Subcutaneous adipose tissue (tissue), 4 donors: ENCODE data around the gene PPM1D. TPM values are rescaled to one million over a fixed set of nuclear protein-coding genes. Genes with fewer than 3 reads are reported as not detected.

ENCODE experiments used
- total RNA-seq, 4 donors: library from RNA; depleted of rRNA; stranded (reverse); fragments of >200 nt; gene quantifications; one replicate each; pipeline ENCODE4 v1.1.0, GENCODE V29; 2016
- TF ChIP-seq, protein P1 (sequence below): fragments of 450-650 bp; IDR thresholded peaks from one replicate; pipeline ENCODE4 v1.5.1; 2016; ENCODE audit warnings: low read depth, mild to moderate bottlenecking, control low read depth, antibody characterized with exemption, moderate library complexity

The PPM1D gene
- total RNA-seq, 4 donors from 2014 or later = 12.2 to 16.1 (median 15.4) TPM

DNA sequence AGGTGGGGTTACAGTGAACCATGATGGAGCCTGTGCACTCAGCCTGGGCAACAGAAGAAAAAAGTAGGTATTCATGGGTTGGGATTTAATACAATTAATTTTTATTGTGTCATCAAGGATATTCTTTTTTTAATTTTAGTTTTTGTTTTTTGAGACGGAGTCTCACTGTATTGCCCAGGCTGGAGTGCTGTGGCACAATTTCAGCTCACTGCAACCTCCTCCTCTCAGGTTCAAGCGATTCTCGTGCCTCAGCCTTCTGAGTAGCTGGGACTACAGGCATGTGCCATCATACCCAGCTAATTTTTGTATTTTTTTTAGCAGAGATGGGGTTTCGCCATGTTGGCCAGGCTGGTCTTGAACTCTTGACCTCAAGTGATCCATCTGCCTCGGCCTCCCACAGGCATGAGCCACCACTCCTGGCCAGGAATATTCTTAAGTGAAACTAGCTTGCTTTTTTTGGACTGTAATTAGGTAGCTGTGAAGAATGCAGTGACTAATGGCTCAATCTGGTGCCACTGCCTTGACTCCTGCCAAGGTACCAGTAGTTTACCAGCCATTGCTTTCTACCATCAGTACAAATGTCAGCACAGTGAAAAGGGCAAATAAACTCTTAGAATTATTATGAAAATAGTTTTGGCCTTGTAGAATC is 4.8 kb downstream of the PPM1D start:
- TF ChIP-seq, protein P1, sequence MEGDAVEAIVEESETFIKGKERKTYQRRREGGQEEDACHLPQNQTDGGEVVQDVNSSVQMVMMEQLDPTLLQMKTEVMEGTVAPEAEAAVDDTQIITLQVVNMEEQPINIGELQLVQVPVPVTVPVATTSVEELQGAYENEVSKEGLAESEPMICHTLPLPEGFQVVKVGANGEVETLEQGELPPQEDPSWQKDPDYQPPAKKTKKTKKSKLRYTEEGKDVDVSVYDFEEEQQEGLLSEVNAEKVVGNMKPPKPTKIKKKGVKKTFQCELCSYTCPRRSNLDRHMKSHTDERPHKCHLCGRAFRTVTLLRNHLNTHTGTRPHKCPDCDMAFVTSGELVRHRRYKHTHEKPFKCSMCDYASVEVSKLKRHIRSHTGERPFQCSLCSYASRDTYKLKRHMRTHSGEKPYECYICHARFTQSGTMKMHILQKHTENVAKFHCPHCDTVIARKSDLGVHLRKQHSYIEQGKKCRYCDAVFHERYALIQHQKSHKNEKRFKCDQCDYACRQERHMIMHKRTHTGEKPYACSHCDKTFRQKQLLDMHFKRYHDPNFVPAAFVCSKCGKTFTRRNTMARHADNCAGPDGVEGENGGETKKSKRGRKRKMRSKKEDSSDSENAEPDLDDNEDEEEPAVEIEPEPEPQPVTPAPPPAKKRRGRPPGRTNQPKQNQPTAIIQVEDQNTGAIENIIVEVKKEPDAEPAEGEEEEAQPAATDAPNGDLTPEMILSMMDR = no peak

DNA sequence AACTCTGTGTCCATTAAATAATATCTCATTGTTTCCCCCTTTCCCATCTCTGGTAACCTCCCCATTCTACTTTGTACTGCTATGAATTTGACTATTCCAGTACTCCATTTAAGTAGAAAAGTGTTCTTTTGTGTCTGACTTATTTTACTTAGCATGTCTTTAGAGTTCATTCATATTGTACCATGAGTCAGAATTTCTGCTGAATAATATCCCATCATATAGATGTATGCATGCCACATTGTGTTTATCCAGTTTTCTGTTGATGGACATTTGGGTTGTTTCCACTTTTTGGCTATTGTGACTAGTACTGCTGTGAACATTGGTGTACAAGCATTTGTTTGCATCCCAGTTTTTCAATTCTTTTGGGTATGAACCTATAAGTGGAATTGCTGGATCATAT is 6.0 kb downstream of the PPM1D start:
- TF ChIP-seq, protein P1 = no peak

DNA sequence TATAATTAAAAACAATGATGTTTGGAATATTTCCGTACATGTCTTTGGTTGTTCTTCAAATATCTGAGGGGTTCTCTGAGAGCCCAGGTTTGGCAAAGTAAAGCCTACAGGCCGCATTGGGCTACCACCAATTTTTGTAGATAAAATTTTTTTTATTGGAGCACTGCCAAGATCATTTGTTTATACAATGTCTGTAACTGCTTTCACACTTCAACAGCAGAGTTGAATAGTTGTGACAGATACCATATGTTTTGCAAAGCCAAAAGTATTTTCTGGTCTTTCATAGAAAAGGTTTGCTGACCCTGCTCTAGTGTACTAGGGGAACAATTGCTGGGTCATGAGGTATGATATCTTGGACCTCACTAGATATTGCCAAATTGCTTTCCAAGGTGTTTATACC is 10.5 kb downstream of the PPM1D start:
- TF ChIP-seq, protein P1 = no peak

DNA sequence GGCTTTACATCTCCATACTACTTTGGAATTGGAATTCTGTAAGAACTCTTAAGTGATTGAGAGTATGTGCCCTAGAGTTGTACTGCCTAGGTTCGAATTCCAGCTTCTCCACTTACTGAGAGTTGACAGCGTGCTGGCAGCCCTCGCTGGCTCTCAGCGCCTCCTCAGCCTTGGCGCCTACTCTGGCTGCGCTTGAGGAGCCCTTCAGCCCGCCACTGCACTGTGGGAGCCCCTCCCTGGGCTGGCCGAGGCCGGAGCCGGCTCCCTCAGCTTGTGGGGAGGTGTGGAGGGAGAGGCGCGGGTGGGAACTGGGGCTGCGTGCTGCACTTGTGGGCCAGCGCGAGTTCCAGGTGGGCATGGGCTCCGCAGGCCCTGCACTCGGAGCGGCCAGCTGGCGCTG is 13.3 kb downstream of the PPM1D start:
- TF ChIP-seq, protein P1 = no peak

DNA sequence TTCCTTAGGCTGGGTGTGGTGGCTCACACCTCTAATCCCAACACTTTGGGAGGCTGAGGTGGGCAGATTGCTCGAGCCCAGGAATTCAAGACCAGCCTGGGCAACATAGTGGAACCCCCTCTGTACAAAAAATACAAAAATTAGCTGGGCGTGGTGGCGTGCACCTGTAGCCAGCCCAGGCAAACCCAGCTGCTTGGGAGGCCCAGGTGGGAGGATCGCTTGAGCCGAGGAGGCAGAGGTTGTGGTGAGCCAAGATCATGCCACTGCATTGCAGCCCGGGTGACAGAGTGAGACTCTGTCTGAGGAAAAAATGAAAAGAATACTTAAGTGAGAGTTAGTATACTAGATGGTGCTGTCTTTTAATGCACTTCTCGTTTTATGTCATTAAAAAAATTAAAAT is 15.1 kb downstream of the PPM1D start:
- TF ChIP-seq, protein P1 = no peak

DNA sequence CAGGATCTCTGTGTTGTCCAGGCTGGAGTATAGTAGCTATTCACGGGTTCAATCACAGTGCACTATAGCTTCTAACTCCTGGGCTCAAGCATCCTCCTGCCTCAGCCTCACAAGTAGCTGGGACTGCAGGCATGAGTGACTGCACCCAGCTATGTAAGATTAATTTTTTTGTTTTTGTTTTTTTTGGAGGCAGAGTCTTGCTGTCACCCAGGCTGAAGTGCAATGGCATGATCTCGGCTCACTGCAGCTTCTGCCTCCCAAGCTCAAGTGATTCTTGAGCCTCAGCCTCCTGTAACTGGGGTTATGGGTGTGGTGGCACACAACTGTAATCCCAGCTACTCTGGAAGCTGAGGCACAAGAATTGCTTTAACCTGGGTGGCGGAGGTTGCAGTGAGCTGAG is 15.8 kb downstream of the PPM1D start:
- TF ChIP-seq, protein P1 = no peak

DNA sequence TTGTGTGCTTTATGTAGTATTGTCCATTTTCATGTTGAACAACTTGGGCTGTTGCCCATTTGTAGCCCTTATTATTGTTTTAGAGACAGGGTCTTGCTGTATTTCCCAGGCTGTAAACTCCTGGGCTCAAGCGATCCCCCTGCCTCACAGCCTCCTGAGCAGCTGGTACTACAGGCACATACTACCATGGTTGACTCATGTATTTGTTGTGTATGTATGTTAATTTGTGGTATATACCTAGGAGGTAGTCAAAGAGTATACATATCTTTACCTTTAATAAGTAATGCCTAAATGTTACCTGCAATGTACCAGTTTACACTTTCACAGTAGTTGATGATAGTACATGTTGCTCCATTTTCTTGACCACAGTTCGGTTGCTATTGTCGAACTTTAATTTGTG is 18.1 kb downstream of the PPM1D start:
- TF ChIP-seq, protein P1 = no peak
